OCI-LY3 (cell line): ENCODE results near the gene ADCY9.
"Not testable (repeated sequence)": the region's sequence is repeated elsewhere in the genome, so short reads cannot be mapped to it uniquely, and the experiment has no call there.

Experiments used
- EZH2phosphoT487 ChIP-seq: fragments of 200-600 bp; shearing (Covaris generic); IDR thresholded peaks from 2 replicates; pipeline ENCODE4 v1.6.1; 2018; ENCODE audit warnings: antibody characterized with exemption, mixed run types, low read depth
- TF ChIP-seq, protein P1 (sequence below): fragments of 200-600, 300-600 bp; sonication (generic); IDR thresholded peaks from 2 replicates; pipeline ENCODE4 v1.5.1; 2014; ENCODE audit warnings: antibody characterized with exemption, low read length, low read depth

DNA sequence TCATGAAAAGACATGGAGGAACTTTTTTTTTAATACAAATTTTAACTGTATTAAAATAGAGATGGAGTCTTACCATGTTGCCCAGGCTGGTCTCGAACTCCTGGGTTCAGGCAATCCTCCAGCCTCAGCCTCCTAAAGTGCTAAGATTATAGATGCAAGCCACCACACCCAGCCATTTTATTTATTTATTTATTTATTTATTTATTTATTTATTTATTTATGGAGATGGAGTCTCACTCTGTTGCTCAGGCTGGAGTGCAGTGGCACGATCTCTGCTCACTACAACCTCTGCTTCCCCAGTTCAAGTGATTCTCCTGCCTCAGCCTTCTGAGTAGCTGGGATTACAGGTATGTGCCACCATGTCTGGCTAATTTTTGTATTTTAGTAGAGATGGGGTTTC is 189.1 kb downstream of the ADCY9 start:
- TF ChIP-seq, protein P1, sequence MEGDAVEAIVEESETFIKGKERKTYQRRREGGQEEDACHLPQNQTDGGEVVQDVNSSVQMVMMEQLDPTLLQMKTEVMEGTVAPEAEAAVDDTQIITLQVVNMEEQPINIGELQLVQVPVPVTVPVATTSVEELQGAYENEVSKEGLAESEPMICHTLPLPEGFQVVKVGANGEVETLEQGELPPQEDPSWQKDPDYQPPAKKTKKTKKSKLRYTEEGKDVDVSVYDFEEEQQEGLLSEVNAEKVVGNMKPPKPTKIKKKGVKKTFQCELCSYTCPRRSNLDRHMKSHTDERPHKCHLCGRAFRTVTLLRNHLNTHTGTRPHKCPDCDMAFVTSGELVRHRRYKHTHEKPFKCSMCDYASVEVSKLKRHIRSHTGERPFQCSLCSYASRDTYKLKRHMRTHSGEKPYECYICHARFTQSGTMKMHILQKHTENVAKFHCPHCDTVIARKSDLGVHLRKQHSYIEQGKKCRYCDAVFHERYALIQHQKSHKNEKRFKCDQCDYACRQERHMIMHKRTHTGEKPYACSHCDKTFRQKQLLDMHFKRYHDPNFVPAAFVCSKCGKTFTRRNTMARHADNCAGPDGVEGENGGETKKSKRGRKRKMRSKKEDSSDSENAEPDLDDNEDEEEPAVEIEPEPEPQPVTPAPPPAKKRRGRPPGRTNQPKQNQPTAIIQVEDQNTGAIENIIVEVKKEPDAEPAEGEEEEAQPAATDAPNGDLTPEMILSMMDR: not testable (repeated sequence)
- not testable (repeated sequence) for TF ChIP-seq EZH2phosphoT487
